GM18526 (cell line): Measurements from ENCODE around the gene PPP2R5C.

Experiments used
- POLR2A ChIP-seq: IDR thresholded peaks from 3 replicates; pipeline ENCODE4 v1.6.1; 2011; ENCODE audit not compliant: insufficient read length; ENCODE audit errors: extremely low read depth

Gene PPP2R5C

GRCh38 chr14:101853455-101854018, 92.0 kb downstream of the PPP2R5C start:
- TF ChIP-seq POLR2A = no peak

GRCh38 chr14:101854366-101854765, 92.9 kb downstream of the PPP2R5C start:
- no peak for TF ChIP-seq POLR2A

DNA sequence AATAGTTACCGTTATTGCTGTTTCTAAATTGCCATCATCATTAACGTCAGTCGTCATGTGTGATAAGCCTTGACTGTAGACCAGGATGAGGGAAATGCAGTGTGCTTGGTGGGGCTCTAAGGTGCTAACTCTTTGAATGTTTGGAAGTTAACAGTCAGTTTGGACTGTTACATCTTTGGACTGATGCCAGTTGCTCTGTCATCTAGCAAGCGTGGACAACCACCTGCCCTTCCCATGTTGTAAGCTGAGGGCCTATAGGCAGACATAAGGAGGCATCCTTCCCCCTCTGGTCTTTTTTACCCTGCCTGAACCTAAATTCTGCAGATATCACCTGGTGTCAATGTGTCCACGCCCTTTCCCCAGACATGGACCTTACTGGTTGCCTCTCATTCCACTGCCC, 94.4 kb downstream of the PPP2R5C start:
- no peak for TF ChIP-seq POLR2A

- TF ChIP-seq POLR2A = no peak
These were observed 95.0 kb downstream of the PPP2R5C start for GRCh38 chr14:101856536-101856935.

- TF ChIP-seq POLR2A = no peak
These were observed 95.7 kb downstream of the PPP2R5C start for GRCh38 chr14:101857226-101857625.

- no peak for TF ChIP-seq POLR2A
These were observed 97.5 kb downstream of the PPP2R5C start for GRCh38 chr14:101858791-101859537.

DNA sequence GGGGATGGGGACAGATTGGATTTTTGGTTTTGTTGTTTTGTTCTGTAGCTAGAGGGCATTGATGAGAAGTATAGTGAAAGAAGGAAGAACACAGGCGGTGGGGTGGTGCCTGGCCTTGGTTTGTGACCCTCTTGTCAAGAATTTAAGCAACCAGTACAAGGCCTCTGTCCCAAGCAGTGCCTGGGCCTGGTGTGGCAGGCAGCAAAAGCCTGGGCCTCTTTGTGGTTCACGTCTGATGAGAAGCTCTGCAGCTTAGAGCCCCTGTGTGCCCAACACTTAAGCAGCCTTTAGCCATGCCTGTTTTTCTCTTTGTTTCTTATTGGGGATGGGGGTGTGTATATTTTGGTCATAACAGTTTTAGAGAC, 98.0 kb downstream of the PPP2R5C start:
- no peak for TF ChIP-seq POLR2A

- TF ChIP-seq POLR2A = no peak
These were observed 98.4 kb downstream of the PPP2R5C start for GRCh38 chr14:101859958-101860357.

DNA sequence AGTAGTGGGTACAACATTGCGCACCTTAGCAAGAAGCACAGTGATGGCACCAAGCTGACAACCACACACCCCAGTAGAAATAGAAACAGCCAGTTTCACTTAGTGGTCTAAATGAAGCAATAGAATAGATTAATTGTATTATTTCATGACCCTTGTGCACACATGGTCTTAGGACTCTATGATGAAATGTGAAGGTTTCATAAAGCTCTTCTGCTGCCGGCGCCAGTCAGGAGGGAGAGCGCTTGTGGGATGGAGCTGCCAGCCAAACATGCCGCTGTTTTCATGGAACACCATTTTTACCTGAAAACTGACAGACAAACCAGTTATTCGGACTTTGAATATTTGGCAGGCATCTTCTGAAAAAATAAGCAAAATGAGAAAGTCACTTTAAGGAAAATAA, 100.0 kb downstream of the PPP2R5C start:
- no peak for TF ChIP-seq POLR2A

DNA sequence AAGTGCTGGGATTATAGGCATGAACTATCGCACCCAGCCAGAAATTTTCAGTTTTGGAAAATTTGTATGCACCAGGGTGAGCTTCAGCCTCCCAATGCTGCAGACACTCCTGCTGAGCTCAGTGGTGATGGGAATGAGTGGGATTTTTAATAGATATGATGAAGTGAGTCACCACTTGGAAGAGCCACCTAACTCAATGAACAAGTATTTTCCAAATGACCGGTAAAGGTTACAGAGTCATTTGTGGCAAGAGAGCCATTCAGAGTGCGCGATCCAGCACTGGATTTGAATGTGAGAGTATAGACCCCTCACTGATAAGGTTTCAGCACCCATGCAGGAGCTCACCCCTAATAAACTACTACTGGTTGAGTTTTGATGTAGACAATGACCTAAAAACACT, 100.7 kb downstream of the PPP2R5C start:
- TF ChIP-seq POLR2A = no peak

GRCh38 chr14:101862711-101863110, 101.2 kb downstream of the PPP2R5C start:
- no peak for TF ChIP-seq POLR2A

DNA sequence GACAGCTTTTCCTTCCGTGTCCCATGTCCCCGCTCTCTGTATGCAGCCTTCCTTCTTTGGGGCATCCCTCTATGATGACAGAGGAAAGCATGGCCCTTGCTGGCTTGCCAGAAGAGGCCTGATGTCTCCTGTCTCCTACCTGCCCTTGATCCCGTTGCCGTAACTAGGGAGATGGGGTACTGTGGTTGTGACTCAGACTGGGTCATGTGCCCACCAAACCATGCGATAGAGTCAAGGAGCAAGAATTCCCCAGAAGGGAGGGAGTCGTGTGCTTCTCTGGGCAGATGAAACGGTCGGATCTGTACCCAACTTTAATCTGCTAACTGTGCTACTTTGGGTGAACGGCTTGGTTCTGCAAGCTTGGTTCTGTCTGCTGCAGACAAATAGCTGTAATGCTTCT, 103.8 kb downstream of the PPP2R5C start:
- TF ChIP-seq POLR2A = no peak

- no peak for TF ChIP-seq POLR2A
These were observed 106.3 kb downstream of the PPP2R5C start for GRCh38 chr14:101867854-101868253.

DNA sequence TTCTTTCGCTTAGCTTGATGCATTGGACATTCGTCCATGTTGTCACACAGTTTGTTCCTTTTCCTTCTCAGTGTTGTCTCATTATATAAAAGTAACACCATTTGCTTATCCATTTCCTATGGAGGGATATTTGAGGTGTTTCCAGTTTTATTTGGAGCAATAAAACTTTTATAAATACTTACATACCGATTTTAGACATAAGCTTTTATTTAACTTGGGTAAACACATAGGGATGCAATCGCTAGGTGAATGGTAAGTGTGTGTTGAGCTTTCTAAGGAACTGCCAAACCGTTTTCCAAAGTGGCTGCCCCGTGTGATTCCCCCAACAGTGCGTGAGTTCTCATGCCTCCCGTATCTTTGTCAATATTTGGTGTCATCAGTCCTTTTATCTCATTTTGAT, 107.7 kb downstream of the PPP2R5C start:
- no peak for TF ChIP-seq POLR2A

GRCh38 chr14:101870273-101870939, 108.9 kb downstream of the PPP2R5C start:
- no peak for TF ChIP-seq POLR2A

DNA sequence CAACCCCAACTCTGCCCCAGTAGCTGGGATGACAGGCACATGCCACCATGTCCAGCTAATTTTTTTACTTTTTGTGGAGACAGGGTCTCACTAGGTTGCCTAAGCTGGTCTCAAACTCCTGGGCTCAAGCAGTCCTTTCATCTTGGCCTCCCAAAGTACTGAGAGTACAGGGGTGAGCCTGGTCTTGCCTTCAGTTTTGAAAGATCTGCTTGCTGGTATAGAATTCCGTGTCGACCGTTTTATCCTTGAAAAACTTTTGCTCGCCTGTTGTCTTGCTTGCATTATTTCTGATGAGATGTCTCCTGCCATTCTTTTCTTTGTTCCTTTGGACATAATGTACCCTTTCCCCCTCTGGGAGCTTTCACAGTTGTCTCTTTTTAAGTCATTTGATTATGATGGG, 110.8 kb downstream of the PPP2R5C start:
- no peak for TF ChIP-seq POLR2A
